Measurements from ENCODE around the gene ATG5.
"Not testable (repeated sequence)": the region's sequence is repeated elsewhere in the genome, so short reads cannot be mapped to it uniquely, and the experiment has no call there.

Gene ATG5

DNA sequence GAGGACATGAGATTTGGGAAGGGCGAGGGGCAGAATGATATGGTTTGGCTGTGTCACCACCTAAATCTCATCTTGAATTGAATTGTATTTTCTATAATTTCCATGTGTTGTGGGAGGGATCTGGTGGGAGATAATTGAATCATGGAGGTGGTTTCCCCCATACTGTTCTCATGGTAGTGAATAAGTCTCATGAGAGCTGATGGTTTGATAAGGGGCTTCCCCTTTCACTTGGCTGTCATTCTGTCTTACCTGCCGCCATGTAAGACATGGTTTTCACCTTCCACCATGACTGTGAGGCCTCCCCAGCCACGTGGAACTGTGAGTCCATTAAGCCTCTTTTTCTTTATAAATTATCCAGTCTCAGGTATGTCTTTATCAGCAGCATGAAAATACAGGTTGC is 173.1 kb downstream of the ATG5 start:
- not testable (repeated sequence) for FAIRE-seq

DNA sequence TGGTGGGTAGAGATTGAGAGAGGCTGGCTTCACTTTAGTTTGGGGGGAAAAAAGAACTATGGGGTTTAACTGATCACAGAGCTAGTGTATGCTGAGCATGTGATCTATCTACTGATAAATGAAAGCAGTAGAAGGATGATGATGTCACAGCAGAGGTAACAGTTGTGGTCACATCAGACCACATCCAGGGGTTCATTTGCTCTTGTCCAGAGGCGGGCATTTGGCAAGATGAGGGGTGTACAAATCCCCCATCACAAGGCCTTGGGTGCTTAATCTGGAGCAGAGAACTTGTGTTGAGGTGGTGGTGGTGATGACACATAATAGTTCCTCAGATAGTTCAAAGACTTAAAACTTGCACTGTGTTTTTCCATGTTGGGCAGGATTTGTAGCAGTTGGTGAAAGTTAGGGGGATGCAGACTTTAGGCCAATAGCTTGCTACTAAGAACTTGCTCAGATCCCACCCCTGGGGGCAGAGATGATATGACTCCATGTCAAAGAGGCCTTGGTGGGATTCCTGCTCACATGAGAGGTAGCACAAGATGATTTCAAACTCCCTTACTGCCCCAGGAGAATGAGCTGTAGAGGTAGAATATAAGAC is 176.0 kb downstream of the ATG5 start:
- FAIRE-seq: no peak

DNA sequence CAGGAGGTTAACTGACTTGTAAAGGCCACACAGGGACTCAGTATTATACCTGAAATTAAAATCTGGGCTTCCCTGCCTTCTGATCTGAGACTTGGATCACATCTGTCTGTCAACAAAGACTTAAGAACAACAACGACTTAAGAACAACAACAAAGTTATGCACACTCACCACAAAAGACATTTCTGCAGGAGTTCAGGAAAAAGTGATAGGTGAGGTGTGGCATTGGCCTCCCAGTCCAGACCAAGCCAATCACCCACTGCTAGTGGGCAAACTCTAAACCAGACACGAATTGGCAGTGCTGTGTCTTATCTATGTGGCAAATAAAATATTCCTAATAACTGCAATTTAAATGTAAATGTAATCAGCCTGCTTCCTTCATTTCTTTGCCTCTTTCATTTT is 178.1 kb downstream of the ATG5 start:
- no peak for FAIRE-seq

DNA sequence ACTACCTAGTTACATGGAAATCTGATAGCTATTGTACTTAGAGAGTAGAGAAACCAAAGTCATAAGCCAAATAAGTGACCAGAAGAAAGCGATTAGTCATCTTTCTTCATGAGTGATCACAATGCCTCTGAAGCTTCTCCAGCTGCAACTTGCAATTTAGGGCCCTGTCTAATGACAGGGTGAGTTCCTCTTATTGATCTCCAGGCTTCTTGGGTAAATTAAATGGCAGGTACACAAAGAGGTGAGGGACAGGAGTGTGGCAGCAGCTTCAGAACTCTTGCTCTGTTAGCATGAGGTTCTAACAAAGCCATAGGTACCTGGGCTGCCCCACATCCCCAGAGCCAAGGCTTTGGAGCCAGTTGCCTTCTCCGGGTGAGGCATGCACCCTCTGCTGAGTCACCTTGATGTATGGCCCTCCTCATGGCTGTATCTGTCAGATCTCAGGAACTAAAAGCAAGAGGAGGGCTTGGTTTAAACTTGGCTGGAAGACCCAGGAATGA is 178.7 kb downstream of the ATG5 start:
- no peak for FAIRE-seq

DNA sequence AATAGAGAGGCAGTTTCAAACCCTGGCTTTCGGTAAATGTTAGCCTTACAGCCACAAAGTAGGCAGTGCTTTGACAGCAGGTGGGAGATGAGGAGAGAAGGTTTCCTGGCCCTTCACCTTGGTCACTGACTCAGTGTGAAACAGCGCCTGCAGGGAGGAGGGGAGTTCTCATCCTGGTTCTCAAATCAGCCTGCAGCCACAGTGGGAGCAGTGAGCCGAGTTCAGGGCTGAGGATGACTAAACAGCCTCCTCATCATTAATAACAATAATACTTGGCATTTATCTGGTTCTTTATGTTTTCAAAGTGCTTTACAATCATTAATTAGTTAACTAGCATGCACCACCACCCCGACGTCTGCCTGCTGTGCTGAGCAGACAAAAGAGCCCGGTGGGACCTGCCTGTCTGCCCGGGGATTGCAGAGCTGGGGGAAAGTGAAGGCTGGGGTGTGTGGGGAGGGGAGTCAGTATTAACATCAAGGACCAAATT is 179.8 kb downstream of the ATG5 start:
- no peak for FAIRE-seq

DNA sequence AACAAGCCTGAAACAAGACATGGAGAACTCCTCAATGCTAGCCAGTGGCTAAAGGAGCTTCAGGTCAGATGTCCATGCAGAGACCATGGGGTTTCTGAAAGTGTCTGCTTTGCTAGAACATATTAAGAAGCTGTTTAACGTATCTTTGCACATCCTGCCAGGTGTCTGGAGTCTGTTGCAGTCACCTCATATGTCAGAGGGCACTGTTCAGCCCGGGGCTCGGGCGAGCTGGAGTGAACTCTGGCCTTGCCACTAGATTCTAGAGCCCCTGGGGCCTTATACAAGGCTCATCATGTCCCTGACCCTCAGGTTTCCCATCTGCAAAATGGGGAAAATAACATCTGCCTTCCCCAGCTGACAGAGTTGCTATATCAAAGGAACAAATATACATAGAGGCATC is 180.4 kb downstream of the ATG5 start:
- no peak for FAIRE-seq

DNA sequence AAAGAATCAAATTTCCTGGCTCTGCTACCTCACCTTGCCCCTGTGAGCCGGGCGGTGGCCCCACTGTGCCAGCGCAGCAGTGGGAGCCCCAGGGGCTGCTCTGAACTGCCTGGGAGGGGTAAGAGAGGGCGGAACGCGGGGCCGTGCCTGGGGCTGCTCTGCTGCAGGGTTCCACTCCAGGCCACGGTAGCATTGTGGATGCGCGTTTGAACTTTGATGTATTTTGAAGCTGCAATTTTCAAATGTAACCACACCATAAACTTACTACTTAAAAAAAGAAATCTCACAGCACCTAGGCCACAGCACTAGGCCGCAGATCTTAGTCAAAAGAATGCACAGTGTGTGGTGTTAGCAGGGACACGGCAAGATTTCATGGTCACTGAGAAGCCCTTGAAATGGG is 181.9 kb downstream of the ATG5 start:
- FAIRE-seq: no peak

DNA sequence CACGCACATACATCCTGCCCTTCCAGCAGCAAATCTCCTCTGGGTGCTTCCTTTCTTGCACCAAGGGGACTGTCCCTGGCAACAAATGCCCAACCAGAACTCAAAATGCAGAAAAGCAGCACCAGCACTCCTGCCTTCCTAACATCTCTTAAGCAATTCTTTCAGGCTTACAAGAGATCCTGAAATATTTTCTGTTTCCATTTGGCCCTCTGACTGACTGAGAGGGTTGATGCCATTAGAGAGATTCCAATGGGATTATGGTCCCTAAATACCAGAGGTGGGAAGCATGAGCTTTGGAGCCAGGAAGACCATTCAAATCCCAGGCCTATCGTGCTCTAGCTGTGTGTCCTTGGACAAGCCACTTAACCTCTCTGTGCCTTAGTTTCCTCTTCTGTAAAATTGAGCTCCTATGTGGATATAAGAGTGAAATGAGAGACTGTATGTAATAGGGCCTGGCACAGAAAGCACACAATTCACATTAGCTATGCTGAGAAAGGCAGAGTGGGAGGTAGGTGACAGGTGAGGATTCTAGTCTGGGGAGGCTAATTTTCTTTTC is 182.6 kb downstream of the ATG5 start:
- no peak for FAIRE-seq

DNA sequence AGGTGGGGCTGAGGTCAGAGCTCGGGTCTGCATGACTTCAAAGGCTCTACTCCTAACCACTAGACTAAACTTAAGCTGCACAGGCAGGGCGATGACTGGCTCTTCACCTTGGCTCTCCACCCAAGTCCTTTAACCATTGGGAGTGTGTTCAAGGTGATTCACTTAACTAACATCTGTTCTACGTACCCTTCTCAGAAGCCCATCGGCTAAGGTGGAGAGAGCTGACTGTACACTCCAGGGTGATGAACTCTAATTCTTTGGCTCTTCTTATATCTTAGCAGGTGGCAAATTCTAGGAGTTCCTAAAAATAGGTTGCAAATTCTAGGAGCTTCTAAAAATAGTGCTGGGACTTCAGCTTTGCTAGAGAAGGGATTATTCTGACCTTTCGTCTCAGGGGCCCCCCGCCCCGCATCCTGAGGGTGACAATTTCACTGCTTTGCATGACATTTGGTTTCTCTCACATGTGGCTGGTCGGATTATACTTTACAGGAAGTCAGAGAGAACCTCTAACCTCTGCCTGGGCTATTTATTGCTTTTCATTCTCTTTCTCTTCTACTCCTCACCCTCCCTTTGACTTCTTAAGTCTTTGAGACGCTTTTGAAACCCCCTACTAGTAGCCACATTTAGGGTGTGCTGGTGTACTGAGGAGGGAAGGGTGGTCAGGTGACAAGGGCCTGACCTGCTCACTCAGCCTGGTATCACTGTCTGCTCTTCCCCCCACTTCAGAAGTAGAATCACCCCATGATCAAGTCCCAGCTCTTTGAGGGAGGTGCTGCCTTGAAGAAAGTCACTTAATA is 183.9 kb downstream of the ATG5 start:
- no peak for FAIRE-seq

DNA sequence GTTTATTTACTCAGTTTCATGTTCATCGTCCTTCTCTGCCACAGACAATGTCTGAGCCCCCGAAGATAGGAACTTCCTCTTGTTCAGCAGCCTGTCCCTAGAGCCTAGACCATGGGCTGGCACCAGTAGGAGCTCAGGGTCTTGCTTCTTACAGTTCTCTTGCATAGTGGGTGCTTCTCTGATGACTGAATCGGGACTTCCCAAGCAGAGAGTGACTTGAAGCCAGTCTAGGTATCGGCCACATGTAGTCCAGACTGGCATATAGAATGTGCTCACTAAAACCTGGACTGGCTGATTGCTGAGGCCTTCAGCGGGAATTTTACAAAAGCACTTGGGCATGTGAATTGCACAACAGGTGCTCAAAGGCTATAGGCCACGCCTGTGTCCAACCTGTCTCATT is 187.4 kb downstream of the ATG5 start:
- FAIRE-seq: no peak

DNA sequence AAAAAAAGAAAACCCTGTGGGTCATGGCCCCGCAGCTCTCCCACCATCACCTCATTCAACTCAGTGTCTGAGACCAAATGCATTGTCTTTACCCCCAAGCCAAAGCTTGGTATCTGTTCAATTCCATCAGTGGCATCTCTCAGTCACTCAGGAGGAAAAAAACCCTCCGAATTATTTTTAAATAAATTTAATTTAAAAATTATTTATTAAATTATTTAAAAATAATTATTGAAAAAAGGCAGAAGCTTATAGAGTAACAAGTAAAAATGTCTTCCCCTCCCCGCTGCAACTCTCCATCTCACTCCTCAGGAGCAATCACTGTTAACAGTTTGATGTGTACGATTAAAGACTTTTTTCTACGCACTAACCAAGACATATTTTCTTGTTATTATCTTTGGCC is 188.7 kb downstream of the ATG5 start:
- FAIRE-seq: no peak

DNA sequence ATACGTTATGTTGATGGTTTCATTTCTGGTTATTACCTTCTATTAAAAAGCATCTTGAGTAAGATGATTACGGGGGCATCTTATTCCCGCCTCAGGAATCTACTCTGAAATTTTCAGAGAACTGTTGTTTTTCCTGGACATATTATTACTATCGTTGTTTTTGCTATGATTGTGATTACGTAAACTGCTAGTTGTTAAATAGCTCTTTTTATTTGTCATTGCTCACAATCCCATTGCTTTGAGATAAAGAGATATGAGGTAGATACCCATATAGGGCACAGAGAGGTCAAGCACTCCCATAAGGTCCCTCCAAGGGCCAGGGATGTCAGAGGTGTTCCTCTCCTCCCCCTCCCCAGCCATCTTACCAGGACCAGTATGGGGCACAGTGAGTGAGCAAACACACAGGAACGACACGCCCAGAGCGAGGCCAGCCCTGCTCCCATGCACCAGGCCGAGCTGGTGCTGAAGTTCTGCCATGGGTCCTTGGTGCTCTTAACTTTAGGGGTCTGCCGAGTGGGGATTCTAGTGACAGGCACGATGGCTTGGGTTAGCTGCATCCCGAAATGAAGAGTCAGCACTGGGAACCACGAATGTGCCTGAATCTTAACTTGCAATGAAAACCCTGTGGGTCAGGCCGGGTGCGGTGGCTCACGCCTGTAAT is 189.5 kb downstream of the ATG5 start:
- no peak for FAIRE-seq

DNA sequence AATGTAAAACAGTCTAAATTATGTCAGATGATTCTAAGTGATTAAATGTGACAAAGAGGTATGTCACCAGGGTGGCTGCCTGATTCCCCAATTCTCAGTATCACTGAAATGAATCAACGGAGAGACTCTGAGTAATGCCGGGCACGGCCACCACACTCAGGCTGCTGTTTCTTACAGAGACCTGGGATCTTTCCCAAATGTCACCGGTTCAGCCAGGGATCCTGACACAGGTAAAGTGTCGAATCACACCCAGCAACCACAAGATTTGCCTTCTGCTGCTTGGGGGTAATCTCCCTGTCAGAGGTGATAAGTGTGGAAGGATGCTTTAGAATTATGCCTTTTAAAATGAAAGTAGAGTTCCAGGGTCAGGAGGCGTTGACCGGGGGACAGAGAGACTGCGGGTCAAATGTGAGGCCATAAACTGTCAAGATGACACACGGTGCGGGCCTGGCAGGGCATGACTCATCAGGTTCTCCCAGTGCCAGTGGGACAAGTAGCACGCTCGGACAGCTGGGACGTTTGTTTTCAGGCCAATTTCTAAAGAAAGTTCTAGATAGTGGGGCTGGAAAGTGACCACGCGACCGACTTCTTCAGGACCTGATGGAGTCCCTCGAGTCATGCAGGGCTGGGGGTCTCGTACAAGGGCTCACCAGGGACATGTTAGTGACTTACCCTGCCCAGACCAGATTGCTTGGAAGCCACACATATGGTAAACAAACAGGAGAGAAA is 190.5 kb downstream of the ATG5 start:
- no peak for FAIRE-seq

All from TTC549 (cell line).